Choroid plexus epithelial cell (primary cell): ENCODE data around the gene CD300C.

Source experiments
- DNase-seq: peaks from one replicate; pipeline ENCODE4 v3.0.0-alpha.2; 2010; ENCODE audit warnings: low read depth
- H3K4me3 ChIP-seq: 2 replicates; pipeline ENCODE4 v1.5.1; 2011; ENCODE audit warnings: low read depth, mild to moderate bottlenecking, control low read depth, low read length, moderate library complexity
- CTCF ChIP-seq: conservative IDR thresholded peaks from 2 replicates; pipeline ENCODE4 v1.5.1; 2011; ENCODE audit warnings: low read depth, mild to moderate bottlenecking, control low read depth, inconsistent platforms, low read length, moderate library complexity

The CD300C gene

DNA sequence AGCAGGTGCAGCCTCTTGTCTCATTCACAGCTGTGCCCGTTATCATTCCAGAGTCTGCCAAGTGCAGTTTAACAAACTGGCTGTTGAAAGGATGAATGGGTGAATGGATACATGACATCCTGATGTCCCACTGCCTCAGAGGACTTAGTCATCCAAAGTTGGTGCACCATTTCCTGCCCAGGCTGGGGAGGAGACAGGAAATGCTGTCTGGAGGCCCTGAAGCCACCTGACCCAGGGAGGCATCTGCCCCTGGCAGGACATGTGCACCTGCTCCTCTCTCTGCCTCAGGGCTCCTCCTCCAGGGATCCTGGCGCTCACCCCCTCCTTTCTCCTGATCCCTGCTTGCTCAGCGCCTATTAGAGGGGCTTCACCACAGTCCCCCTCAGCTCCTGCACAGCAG, 1.8 kb upstream of the CD300C start:
- no peak overlapping the region for H3K4me3 ChIP-seq
- DNase-seq: no peak
- no peak for TF ChIP-seq CTCF

GRCh38 chr17:74547264-74547663, 1.3 kb upstream of the CD300C start:
- no peak overlapping the region for H3K4me3 ChIP-seq
- no peak for DNase-seq
- no peak for TF ChIP-seq CTCF

DNA sequence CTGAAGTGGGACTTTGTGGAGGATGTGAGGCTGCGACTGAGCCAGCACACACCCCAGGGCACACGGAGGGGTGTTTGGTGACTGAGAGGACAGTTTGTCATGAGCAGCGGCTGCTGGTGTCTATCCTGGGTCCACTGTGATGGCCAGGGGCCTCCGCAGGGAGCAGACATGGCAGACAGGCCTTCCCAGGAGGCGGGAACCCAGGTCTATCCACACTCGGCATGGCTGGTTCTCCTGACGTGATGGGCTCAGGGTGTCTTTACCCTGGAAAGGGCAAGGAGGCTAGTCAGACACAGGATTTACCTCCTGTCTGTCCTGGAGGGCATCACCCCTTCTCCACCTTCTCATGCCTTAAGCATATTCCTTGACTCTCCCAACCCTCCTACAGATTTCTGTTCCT, 671 bp upstream of the CD300C start:
- TF ChIP-seq CTCF: no peak
- H3K4me3 ChIP-seq: no peak overlapping the region
- no peak for DNase-seq

DNA sequence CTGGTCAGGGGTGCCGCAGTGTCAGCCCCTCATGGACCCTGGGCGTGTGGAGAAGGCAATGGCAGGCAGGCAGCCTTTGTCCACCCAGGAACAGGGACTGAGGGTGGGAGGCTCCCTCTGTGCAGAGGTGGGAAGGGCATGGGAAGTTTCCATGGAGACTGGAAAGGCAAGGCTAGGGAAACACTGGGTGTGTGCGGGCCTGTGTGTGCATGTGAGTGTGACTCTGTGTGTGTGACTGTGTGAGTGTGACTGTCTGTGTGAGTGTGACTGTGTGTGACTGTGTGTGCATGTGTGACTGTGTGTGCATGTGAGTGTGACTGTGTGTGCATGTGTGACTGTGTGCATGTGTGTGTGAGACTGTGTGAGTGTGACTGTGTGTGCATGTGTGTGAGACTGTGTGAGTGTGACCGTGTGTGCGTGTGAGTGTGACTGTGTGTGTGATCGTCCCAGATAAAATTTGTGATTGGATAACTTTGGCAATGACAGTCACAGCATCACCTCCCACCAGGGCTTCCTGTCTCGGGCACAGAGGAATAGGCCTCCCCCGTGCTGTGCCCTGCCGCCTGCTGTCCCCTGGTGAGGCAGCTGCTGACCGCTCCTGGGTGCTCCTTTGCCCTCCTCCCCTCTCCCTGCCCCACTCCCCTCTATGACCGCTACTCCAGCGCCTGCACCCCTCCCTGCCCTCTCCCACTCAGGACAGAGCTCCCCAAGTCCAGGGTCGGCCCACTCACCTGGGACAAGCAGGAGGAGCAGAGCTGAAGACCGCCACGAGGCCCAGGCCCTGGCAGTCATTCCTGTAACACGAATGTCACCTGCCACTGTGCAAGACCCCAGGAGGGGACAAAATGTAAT, 698 bp downstream of the CD300C start:
- DNase-seq: no peak
- no peak for TF ChIP-seq CTCF

DNA sequence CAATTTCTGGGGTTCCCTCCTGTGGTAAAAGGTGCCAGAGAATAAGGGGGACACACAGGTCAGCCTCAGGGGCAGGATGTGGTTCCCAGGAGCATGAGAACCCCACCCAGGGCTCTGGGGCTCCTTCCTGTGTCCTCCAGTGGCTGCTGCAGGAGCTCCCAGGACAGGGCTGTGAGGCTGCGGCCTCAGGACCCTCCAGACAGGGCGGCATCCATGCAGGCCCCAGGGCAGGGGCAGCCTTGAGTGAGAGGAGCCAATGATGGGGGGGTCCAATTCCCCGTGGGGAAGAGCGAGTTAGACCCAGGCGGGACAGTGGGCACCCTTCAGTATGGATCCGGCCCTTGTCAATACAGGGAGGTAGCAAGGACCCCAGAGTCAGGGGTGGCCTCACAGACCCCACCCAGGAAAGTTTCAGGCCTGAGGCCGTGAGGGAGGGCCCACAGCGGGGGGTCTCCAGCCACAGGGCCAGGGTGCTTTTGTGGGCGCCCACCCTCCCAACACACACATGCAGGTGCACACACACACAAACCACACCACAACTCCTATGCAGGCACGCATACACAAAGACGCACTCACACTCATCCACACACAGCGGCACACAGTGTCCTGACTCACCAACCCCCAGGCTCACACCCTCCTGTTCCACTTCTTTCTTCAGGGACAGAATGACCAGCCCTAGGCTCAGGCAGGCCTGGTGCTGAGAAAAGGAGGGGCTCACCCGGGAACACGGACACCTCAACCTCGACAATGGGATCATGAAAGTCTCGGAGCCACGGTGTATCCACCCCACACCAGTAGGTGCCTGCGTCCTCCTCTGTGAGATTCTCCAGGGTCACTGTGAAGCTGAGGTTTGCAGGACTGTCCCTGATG, 1.8 kb downstream of the CD300C start:
- no peak for TF ChIP-seq CTCF
- no peak for DNase-seq
- no peak overlapping the region for H3K4me3 ChIP-seq

More for the DNA sequence above, 698 bp downstream of the CD300C start:
- no peak overlapping the region for H3K4me3 ChIP-seq

DNA sequence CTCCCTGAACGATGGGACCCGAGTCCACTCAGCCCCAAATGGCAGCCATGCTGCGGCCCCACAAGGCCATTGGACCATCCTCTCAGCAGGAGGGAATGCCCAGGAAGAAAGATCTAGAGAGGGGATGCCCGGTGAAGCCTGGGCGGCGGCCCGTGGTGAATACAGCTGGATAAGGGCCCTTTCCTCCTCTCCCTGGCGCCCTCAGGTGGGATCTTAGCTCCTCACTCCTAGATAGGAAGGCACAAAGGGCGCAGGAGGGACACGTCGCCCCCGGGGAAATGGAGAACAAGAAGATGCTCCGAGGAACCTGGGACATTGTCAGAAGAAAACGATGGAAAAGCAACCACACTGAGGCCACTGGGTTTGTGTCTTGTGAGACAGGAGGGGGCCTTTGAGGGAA, 2.5 kb downstream of the CD300C start:
- TF ChIP-seq CTCF: no peak
- no peak for DNase-seq
- H3K4me3 ChIP-seq: no peak overlapping the region
